Pancreas (tissue), 10 donors: ENCODE results near the gene GPHA2. TPM values are rescaled to one million over a fixed set of nuclear protein-coding genes. Genes with fewer than 3 reads are reported as not detected.

Experiments
- ATAC-seq, 4 donors: fragments of 200-7000 bp; cut with Tn5 transposase; one replicate each; pipeline versions ENCODE4 v1.8.0 to v1.9.1; 2020; ENCODE audit warnings: mild to moderate bottlenecking in 4 of 4, moderate library complexity in 4 of 4
- DNase-seq, 6 donors: peaks; one replicate each; pipeline ENCODE4 v3.0.0-alpha.2; 2020
- FAIRE-seq: peaks from 2 replicates; lab custom pipeline; 2012; peaks lifted over from hg19 to GRCh38; lab: Jason Lieb, UNC
- H3K27ac ChIP-seq, 4 donors: fragments of 200-600 bp; sonication (generic); 1 replicate in 3 of 4; 2 replicates in 1 of 4; pipeline versions ENCODE4 v1.5.0 to v1.8.0; 2020
- H3K27me3 ChIP-seq, 4 donors: fragments of 200-600 bp; one replicate each; pipeline ENCODE4 v1.8.0; 2021
- H3K36me3 ChIP-seq, 3 donors: fragments of 200-600 bp; sonication (generic) in 1 of 3; one replicate each; pipeline versions ENCODE4 v1.5.0 to v1.8.0; 2020 to 2021
- H3K4me1 ChIP-seq, 3 donors: fragments of 200-600 bp; one replicate each; pipeline ENCODE4 v1.8.0; 2021
- H3K4me3 ChIP-seq, 4 donors: fragments of 200-600 bp; sonication (generic) in 2 of 4; one replicate each; pipeline versions ENCODE4 v1.5.0 to v1.8.0; 2020 to 2021
- H3K9me3 ChIP-seq, 4 donors: fragments of 200-600 bp; one replicate each; pipeline ENCODE4 v1.8.0; 2021
- CTCF ChIP-seq, 4 donors: fragments of 200-600 bp; sonication (generic) in 3 of 4; IDR thresholded peaks; one replicate each; pipeline versions ENCODE4 v1.5.0 to v1.8.0; 2021; ENCODE audit warnings: antibody characterized with exemption in 4 of 4
- WGBS, 2 donors: extraction: QIAGEN DNeasy Blood & Tissue Kit; methylation state at CpG; one replicate each; pipeline ENCODE4 v1.1.7; 2013; 5-methylcytosine and 5-hydroxymethylcytosine counted together
- intact Hi-C, 3 donors: fragments of 100-400 bp; cut with DNase I; formaldehyde crosslinking; loops; one replicate each; pipeline versions ENCODE4 v1.11.1 to v1.14.2; 2022
- polyA plus RNA-seq, 2 donors: library from polyadenylated mRNA; stranded (reverse); fragments of 200-250 nt; gene quantifications; one replicate each; pipeline ENCODE4 v1.2.3, GENCODE V29; 2013
- total RNA-seq, 6 donors: library from RNA; stranded (reverse); fragmentation: NEBNext Ultra II Directional in 4 of 6; extraction: Animal tissue kit (Norgen Biotek cat#: 25700) in 4 of 6; gene quantifications; one replicate each; pipeline versions ENCODE4 v1.2.1 to v1.2.4, GENCODE V29; 2021 to 2023
- donor health status: healthy with polysubstance abuse.
- donor health status: DM: no; HTN: no; CAD: no; lungs with moderate emphysema.
- donor health status: DM: no; HTN: no; CAD: no.
- donor health status: control.
- donor health status: control.
- donor health status: Bipolar disorder and iron deficiency.
- donor health status: DM: yes; HTN: yes; CAD: no.
- donor health status: DM: no; HTN: no; CAD: no.
- donor health status: DM: no; HTN: no; CAD: no.
- donor health status: DM: yes; HTN: yes; CAD: no.

The GPHA2 gene
- total and polyA plus RNA-seq, 8 donors = 4.2 to 16.3 (median 12.2) TPM

GRCh38 chr11:64914123-64914522, 21.6 kb downstream of the GPHA2 start:
- H3K4me3 ChIP-seq = no peak overlapping the region
- H3K36me3 ChIP-seq = peaks cover 0 to 49% (median 28%) of the 10 kb centered on the region in 3 donors
- intact Hi-C loops = no loop called here
- H3K9me3 ChIP-seq = no peaks in the 10 kb centered on the region
- DNase-seq = peak in 2 of 6 donors; percentile 46 to 76
- H3K27ac ChIP-seq = no peak overlapping the region
- no peak for ATAC-seq
- no peaks in the 10 kb centered on the region for H3K27me3 ChIP-seq
- FAIRE-seq = no peak
- H3K4me1 ChIP-seq = peaks cover 0 to 16% (median 12%) of the 10 kb centered on the region in 3 donors
- TF ChIP-seq CTCF (IDR thresholded peaks at IDR 0.05) = no peak
- WGBS, 2 donors = 93 to 94% methylated on average over 15 to 17 of the region's 17 CpGs

- FAIRE-seq (no peak), ATAC-seq (no peak), DNase-seq (peak in 2 of 6 donors; percentile 33 to 74)
- H3K9me3 ChIP-seq = no peaks in the 10 kb centered on the region
- no peak overlapping the region for H3K27ac ChIP-seq
- WGBS, 2 donors = 92% methylated on average over 17 to 18 of the region's 18 CpGs
- intact Hi-C loops = no loop called here
- peaks cover 0 to 55% (median 28%) of the 10 kb centered on the region in 3 donors for H3K36me3 ChIP-seq
- no peak overlapping the region for H3K4me3 ChIP-seq
- no peaks in the 10 kb centered on the region for H3K27me3 ChIP-seq
- TF ChIP-seq CTCF (IDR thresholded peaks at IDR 0.05) = no peak
- H3K4me1 ChIP-seq = peaks cover 0 to 14% (median 9%) of the 10 kb centered on the region in 3 donors
Measured at GRCh38 chr11:64913171-64913727, 22.4 kb downstream of the GPHA2 start.

GRCh38 chr11:64911689-64912088, 24.0 kb downstream of the GPHA2 start:
- ATAC-seq (no peak), DNase-seq (peak in 2 of 6 donors; percentile 29 to 63), FAIRE-seq (no peak)
- Histone ChIP-seq H3K36me3 (peaks cover 6 to 68% (median 39%) of the 10 kb centered on the region in 3 donors), H3K27me3 (no peaks in the 10 kb centered on the region), H3K27ac (no peak overlapping the region), H3K9me3 (no peaks in the 10 kb centered on the region), H3K4me1 (peaks cover 0 to 7% (median 3%) of the 10 kb centered on the region in 3 donors), H3K4me3 (no peak overlapping the region)
- intact Hi-C loops = no loop called here
- 94 to 98% methylated on average over 8 to 9 of the region's 9 CpGs for WGBS, 2 donors
- no peak for TF ChIP-seq CTCF (IDR thresholded peaks at IDR 0.05)

- intact Hi-C loops = no loop called here
- ATAC-seq = no peak
- peak in 1 of 6 donors; percentile 53 for DNase-seq
- no peak for TF ChIP-seq CTCF (IDR thresholded peaks at IDR 0.05)
- Histone ChIP-seq H3K36me3 (peaks cover 6 to 73% (median 39%) of the 10 kb centered on the region in 3 donors), H3K27ac (no peak overlapping the region), H3K9me3 (no peaks in the 10 kb centered on the region), H3K4me3 (no peak overlapping the region), H3K27me3 (no peaks in the 10 kb centered on the region), H3K4me1 (peaks cover 0 to 7% (median 3%) of the 10 kb centered on the region in 3 donors)
- FAIRE-seq = no peak
- WGBS, 2 donors = 82 to 86% methylated on average over 7 of the region's 7 CpGs
Measured at GRCh38 chr11:64911142-64911541, 24.6 kb downstream of the GPHA2 start.

- intact Hi-C loops = no loop called here
- Histone ChIP-seq H3K27ac (no peak overlapping the region), H3K27me3 (no peaks in the 10 kb centered on the region), H3K4me3 (no peak overlapping the region), H3K4me1 (peaks cover 0 to 3% (median 1%) of the 10 kb centered on the region in 3 donors), H3K9me3 (no peaks in the 10 kb centered on the region), H3K36me3 (peaks cover 9 to 79% (median 44%) of the 10 kb centered on the region in 3 donors)
- no peak for TF ChIP-seq CTCF (IDR thresholded peaks at IDR 0.05)
- FAIRE-seq = no peak
- DNase-seq = peak in 2 of 6 donors; percentile 23 to 72
- no peak for ATAC-seq
- 93 to 94% methylated on average over 27 of the region's 27 CpGs for WGBS, 2 donors
Measured at GRCh38 chr11:64910451-64911093, 25.1 kb downstream of the GPHA2 start.
